GM18519 (cell line): ENCODE measurements around the gene TMEM198.

Experiments used
- ATAC-seq: cut with Tn5 transposase; IDR thresholded peaks from one replicate; pipeline ENCODE4 v1.9.1; 2021; ENCODE audit warnings: mild to moderate bottlenecking, moderate library complexity; ENCODE audit not compliant: unreplicated experiment, low FRiP score

The TMEM198 gene

DNA sequence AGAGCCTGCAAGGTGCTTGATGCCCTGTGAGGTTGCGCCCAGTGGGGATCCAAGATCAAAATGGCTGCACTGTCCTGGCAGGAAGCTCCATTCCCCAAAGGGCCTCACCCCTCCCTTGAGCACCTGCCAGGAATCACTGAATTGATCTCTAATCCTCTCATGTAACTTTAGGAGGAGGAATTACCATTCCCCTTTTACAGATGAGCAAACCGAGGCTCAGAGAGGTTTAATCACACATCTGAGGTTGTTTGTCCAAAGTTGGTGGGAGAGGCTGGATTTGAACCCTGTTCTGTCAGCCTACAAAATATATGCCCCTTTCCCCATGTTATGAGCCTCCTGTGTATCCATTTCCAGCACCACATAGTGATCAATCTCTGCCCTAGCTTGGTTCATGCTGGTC, 19.0 kb upstream of the TMEM198 start:
- ATAC-seq, result no peak

GRCh38 chr2:219525533-219526232, 18.1 kb upstream of the TMEM198 start:
- ATAC-seq, result no peak

- ATAC-seq, result no peak
These were observed 17.3 kb upstream of the TMEM198 start for GRCh38 chr2:219526320-219527075.

DNA sequence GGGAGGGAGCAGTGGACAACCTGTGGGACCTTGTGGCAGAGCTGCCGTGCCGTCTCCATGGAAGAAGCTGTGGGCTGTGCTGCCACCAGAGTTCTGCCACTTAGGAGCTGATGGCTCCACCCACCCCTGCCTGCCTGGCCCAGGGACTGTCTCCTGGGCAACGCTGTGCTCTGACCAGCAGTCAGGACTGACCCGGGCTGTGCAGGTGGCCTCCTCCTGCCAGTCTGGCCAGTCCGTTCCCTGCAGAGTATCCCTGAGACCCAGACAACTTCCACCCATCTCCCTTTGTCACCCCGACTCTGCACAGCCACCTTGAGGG, 16.8 kb upstream of the TMEM198 start:
- no peak for ATAC-seq

- ATAC-seq, result no peak
These were observed 16.4 kb upstream of the TMEM198 start for GRCh38 chr2:219527472-219527871.

- peak; percentile 83 for ATAC-seq
These were observed 13.5 kb upstream of the TMEM198 start for GRCh38 chr2:219530048-219530963.

GRCh38 chr2:219531639-219532377, 12.0 kb upstream of the TMEM198 start:
- ATAC-seq, result no peak

DNA sequence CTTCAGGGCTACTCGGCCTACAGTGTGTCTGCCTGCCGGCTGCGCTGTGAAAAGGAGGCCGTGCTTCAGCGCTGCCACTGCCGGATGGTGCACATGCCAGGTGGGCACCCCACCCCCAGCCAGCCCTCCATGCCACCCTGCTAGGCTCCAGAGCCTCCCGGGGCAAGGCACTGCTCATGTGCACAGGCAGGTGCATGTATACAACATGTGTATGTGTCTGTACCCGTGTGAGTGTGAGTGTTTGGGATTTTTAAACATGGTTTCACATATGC, 11.5 kb upstream of the TMEM198 start:
- no peak for ATAC-seq

DNA sequence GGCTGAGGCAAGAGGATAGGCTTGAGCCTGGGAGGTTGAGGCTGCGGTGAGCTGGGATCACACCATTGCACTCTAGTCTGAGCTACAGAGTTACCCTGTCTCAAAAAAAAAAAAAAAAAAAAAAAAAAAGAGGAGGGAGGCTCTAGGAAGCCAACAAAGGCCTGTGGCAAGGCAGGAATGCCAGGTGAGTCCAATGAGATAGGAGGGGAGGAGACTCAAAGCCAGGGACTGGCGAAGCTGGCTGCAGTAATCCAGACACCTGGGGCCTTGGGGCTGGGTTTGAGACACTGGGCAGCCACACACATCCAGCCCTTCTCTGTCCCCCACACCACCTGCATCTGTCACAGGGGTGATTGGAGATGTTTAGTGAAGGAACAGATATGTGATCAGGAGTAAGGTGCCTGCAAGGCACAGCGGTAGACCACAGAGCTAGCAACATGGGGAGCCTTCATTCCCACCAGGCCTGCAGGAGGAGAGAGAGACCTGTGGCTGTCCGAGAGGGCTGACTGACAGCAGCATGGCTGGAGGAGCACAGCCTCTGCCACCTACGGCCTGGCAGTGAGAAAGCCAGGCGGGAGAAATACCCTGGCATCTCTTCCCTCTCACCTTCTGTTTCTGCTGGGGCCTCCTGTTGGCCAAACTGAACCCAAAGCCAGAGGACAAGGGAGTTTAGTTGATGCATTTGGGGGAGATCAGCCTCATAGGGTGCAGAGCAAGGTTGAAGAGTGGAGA, 9.7 kb upstream of the TMEM198 start:
- ATAC-seq, result no peak

GRCh38 chr2:219536425-219536824, 7.4 kb upstream of the TMEM198 start:
- ATAC-seq, result no peak

GRCh38 chr2:219536967-219537366, 6.9 kb upstream of the TMEM198 start:
- ATAC-seq, result no peak

DNA sequence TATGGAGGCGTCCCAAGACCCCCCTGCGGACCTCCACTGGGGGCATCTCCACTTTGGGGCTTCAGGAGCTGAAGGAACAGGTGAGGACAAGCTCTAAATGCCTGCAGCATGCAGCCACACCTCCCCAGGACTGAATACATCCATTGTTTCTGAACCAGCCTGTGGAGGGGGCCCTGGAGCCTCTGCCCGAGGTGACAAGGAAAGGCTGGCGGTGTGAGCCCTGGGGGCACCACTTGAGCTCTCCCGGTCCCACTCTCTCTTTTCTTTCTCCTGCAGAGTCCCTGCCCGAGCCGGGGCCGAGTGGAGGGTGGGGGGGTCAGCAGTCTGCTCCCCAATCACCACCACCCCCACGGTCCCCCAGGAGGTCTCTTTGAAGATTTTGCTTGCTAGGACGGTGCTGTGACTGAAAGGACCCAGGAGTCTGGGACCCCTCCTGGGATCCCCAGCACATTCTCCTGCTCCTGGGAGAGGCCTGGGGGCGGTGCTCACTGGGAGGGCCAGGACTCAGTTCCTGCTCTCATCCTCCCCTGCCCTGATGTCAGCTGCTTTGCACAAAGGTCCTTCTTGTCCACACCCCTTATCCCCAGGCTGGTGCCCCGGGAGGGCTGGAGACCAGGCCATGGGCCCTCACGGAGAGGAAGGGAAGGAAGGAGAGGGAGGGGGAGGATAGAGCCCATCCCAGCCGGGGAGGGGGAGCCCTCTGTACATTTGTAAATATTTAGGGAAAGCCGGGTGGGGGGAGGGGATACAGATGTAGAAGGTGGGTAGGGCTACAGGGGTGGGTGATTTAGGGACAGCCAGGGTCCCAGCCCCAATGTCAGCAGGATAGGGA, 6.0 kb upstream of the TMEM198 start:
- no peak for ATAC-seq

DNA sequence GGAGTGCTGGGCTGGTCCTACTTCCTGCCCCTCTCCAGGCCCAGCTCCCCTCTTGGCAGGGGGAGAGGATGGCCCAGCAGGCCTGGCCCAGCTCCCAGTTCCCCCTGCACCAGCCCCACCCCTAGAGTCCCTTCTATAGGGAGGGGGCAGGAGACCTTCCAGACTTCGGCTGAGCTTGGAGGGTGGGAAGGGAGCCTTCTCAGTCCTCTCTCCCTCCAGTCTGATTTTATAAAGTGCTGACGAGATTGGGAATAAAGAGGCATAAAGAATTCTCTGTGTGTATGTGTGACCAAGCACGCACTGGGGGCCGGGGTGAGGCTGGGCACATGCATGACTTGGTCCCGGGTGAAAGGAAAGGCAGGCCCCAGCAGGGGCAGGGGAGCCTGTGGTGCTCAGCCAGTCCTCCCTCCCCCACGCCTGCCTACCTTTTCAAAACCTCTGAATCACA, 5.3 kb upstream of the TMEM198 start:
- no peak for ATAC-seq

DNA sequence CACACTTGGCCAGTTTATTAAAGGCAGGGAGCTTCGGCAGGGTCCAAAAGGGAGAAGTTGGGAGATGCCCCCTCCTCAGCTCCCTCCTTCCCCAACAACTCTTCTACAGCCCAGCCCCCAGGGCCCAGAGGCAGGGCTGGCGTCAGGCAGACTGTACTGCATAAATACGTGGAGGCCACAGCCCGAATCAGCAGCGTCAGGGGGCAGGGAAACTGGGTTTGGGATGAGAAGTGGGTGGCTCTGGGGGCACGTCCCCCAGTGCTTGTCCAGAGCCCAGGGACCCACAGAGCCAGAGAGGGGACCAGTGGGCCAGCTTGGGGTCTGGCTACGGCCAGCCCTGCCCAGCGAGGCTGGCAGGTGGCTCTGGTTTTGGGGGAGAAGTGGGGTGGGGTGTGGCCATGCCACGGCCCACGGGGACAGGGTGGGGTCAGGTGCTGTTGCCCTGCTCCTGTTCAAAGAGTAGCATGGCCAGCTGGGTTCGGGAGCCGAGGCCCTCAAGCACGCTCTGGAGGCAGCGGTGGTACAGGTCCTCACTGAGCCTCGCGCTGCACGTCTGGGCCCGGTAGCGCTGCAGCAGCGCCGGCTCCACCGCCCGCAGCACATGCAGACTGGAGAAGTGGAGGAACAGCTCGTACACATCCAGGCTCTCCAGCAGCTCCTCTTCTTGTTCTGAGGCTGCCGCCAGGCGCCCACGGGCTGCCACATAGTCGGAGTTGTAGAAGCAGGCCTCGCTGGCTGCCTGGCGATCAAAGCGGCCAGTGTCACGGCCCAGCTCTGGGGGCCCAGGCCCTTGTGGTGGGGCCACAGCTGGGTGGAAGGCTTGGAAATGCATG, 4.7 kb upstream of the TMEM198 start:
- no peak for ATAC-seq

GRCh38 chr2:219539926-219540678, 3.7 kb upstream of the TMEM198 start:
- no peak for ATAC-seq

DNA sequence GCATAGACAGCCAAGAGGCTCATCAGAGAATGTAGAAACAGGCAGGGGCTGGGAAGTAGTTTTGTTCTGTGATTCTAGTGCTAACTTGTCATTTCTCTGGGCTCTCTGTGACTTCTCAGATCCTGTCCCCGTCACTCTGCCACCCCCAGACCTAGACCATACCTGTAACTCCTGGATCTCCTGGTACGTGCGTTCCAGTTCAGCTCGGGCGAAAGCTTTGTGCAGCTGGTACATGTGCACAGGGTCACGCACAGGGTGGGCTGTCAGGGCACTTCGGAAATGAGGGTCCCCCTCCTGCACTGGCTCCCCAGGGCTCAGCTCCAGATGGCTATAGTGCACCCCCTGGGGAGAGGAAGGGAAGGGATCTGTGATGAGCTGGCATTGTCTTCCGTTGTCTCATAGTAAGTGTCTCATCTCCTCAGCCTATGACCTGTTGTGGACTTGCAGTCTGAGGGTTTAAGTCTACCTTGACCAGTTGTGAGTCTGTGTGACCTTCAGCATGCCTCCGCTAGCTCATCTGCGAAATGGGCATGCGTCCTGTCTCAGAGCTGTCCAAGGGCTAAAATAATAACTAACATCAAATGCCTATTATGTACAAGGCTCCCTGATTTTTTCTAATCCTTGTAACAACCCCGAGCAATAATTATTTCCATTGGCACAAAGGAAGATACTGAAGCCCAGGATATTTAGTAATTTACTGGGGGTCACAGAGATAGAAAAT, 2.9 kb upstream of the TMEM198 start:
- ATAC-seq, result no peak

- peak; percentile 37 for ATAC-seq
These were observed 2.1 kb upstream of the TMEM198 start for GRCh38 chr2:219541611-219542180.
